ENCODE data around the gene COX8A. TPM values are rescaled to one million over a fixed set of nuclear protein-coding genes. Genes with fewer than 3 reads are reported as not detected.

COX8A gene
- total and polyA plus RNA-seq, 9 of the 15 experiments (the other 6 are each of a cell fraction or from before 2014, with no cell fraction given) = 274 to 1,206 (median 526) TPM

GRCh38 chr11:63933459-63933858 is 41.0 kb upstream of the COX8A start:
- in situ Hi-C loops (cut with MboI) = no loop called here
- WGBS (ENCODE audit: insufficient coverage, low coverage, missing lambda C conversion rate) = 38% methylated on average over 1 of the region's 1 CpG
- CTCF ChIA-PET (ENCODE audit: low intra/inter-chr PET ratio) = no interaction called here

More at GRCh38 chr11:63933459-63933858, 41.0 kb upstream of the COX8A start:
- H3K4me3 ChIP-seq = no peak overlapping the region
- intact Hi-C loops (cut with micrococcal nuclease) = no loop called here
- H3K27ac ChIP-seq (ENCODE audit: extremely low read depth, low read depth, low read length) = no peak overlapping the region
- H3K4me2 ChIP-seq (ENCODE audit: insufficient read depth, low read length) = no peak overlapping the region
- H3K9me3 ChIP-seq (replicated peaks; ENCODE audit: control insufficient read depth, insufficient read depth, low read depth, low read length) = no peaks in the 10 kb centered on the region
- H3K4me1 ChIP-seq (replicated peaks in 1 of 2; ENCODE audit: control insufficient read depth in 2 of 2, insufficient read depth in 2 of 2, low read length in 2 of 2) = peaks cover 9 to 10% of the 10 kb centered on the region in 2 experiments; a peak in 4 of 5 replicates
- H3K27me3 ChIP-seq (ENCODE audit: control insufficient read depth in 2 of 2, insufficient read depth in 2 of 2, low read length in 2 of 2) = no peaks in the 10 kb centered on the region
- H3K36me3 ChIP-seq (ENCODE audit: control insufficient read depth, insufficient read depth, low read length) = no peaks in the 10 kb centered on the region
- no peak overlapping the region for H2AFZ ChIP-seq (ENCODE audit: low read depth, low read length)
- no peaks in the 10 kb centered on the region for H4K20me1 ChIP-seq (replicated peaks; ENCODE audit: control insufficient read depth, insufficient read depth, low read length)
- no peak for TF ChIP-seq CBX8 (IDR thresholded peaks at IDR 0.05; ENCODE audit: borderline replicate concordance, extremely low read depth, low read depth, low read length, poor library complexity, severe bottlenecking)
- no peak for TF ChIP-seq ATF6 (CRISPR knock-in tag; IDR thresholded peaks at IDR 0.05)
- TF ChIP-seq NFRKB (IDR thresholded peaks at IDR 0.05; ENCODE audit: low read depth) = no peak
- TF ChIP-seq MED1 (CRISPR knock-in tag; IDR thresholded peaks at IDR 0.05; ENCODE audit: borderline replicate concordance) = no peak
- no peak for TF ChIP-seq STAT5B (CRISPR knock-in tag; IDR thresholded peaks at IDR 0.05)
- no peak for TF ChIP-seq ZBTB2 (IDR thresholded peaks at IDR 0.05)
- no peak for TF ChIP-seq SMARCC2 (IDR thresholded peaks at IDR 0.05; ENCODE audit: low read depth)
- TF ChIP-seq PREB (CRISPR knock-in tag; IDR thresholded peaks at IDR 0.05) = no peak
- no peak for TF ChIP-seq KDM5B (IDR thresholded peaks at IDR 0.05; ENCODE audit: insufficient replicate concordance, low read depth, low read length)
- TF ChIP-seq, protein P1, sequence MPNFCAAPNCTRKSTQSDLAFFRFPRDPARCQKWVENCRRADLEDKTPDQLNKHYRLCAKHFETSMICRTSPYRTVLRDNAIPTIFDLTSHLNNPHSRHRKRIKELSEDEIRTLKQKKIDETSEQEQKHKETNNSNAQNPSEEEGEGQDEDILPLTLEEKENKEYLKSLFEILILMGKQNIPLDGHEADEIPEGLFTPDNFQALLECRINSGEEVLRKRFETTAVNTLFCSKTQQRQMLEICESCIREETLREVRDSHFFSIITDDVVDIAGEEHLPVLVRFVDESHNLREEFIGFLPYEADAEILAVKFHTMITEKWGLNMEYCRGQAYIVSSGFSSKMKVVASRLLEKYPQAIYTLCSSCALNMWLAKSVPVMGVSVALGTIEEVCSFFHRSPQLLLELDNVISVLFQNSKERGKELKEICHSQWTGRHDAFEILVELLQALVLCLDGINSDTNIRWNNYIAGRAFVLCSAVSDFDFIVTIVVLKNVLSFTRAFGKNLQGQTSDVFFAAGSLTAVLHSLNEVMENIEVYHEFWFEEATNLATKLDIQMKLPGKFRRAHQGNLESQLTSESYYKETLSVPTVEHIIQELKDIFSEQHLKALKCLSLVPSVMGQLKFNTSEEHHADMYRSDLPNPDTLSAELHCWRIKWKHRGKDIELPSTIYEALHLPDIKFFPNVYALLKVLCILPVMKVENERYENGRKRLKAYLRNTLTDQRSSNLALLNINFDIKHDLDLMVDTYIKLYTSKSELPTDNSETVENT (CRISPR knock-in tag; IDR thresholded peaks at IDR 0.05) = no peak
- TF ChIP-seq, protein P2, sequence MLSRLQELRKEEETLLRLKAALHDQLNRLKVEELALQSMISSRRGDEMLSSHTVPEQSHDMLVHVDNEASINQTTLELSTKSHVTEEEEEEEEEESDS (CRISPR knock-in tag; IDR thresholded peaks at IDR 0.05) = no peak
- TF ChIP-seq ZNF76 (CRISPR knock-in tag; IDR thresholded peaks at IDR 0.05; ENCODE audit: borderline replicate concordance) = no peak
- TF ChIP-seq MCM7 (IDR thresholded peaks at IDR 0.05) = no peak
- TF ChIP-seq, protein P3, sequence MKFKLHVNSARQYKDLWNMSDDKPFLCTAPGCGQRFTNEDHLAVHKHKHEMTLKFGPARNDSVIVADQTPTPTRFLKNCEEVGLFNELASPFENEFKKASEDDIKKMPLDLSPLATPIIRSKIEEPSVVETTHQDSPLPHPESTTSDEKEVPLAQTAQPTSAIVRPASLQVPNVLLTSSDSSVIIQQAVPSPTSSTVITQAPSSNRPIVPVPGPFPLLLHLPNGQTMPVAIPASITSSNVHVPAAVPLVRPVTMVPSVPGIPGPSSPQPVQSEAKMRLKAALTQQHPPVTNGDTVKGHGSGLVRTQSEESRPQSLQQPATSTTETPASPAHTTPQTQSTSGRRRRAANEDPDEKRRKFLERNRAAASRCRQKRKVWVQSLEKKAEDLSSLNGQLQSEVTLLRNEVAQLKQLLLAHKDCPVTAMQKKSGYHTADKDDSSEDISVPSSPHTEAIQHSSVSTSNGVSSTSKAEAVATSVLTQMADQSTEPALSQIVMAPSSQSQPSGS (CRISPR knock-in tag; IDR thresholded peaks at IDR 0.05) = no peak
- no peak for DNase-seq (ENCODE audit: extremely low read depth in 1 of 4, low spot score in 3 of 4)
- no peak overlapping the region for H3K9ac ChIP-seq (ENCODE audit: insufficient read depth in 1 of 2, low read depth in 2 of 2, low read length in 2 of 2)
- H3K79me2 ChIP-seq (ENCODE audit: control insufficient read depth, insufficient read depth, low read length) = no peaks in the 10 kb centered on the region
- no peaks in the 10 kb centered on the region for H3K9me1 ChIP-seq (ENCODE audit: control insufficient read depth, insufficient read depth, low read length)
- ATAC-seq = no peak
- POLR2A ChIA-PET = no interaction called here
- FAIRE-seq = no peak
- no TSS peak for BruUV-seq (replicated peaks)

Measured in K562 (cell line).